C4-2B (cell line): ENCODE results near the gene COQ5.

Source experiments
- H3K27ac ChIP-seq: fragments of 450-650 bp; 2 replicates; pipeline ENCODE4 v1.5.1; 2017
- CTCF ChIP-seq: fragments of 450-650 bp; conservative IDR thresholded peaks from 2 replicates; pipeline ENCODE4 v1.5.1; 2017; ENCODE audit warnings: mild to moderate bottlenecking
- ZFX ChIP-seq: fragments of 450-650 bp; IDR thresholded peaks from 2 replicates; pipeline ENCODE4 v1.6.1; 2017

Gene COQ5

GRCh38 chr12:120497524-120498150 is 31.3 kb downstream of the COQ5 start:
- no peak overlapping the region for H3K27ac ChIP-seq
- no peak for TF ChIP-seq CTCF

GRCh38 chr12:120496413-120497340 is 32.3 kb downstream of the COQ5 start:
- TF ChIP-seq ZFX (no peak), CTCF (peak; percentile 27)
- peak overlapping the region; percentile 90 for H3K27ac ChIP-seq

- TF ChIP-seq CTCF, result no peak
- TF ChIP-seq ZFX, result 0 out of 2 replicates have a peak, but pooled peaks have one; percentile 16
- peak within 1 kb of the TSS; percentile 90 for H3K27ac ChIP-seq
Measured at GRCh38 chr12:120495731-120496412, 33.1 kb downstream of the COQ5 start, which contains the start of gene DYNLL1. DYNLL1 (plus strand) TSS chr12:120496113; CDS start chr12:120496422, 309 bp downstream.

- peak overlapping the region; percentile 90 for H3K27ac ChIP-seq
- no peak for TF ChIP-seq CTCF
- no peak for TF ChIP-seq ZFX
Measured at GRCh38 chr12:120495186-120495730, 33.7 kb downstream of the COQ5 start.

GRCh38 chr12:120490833-120491512 is 38.0 kb downstream of the COQ5 start:
- no peak overlapping the region for H3K27ac ChIP-seq
- no peak for TF ChIP-seq ZFX
- no peak for TF ChIP-seq CTCF

- H3K27ac ChIP-seq, result no peak overlapping the region
Measured at GRCh38 chr12:120490325-120490724, 38.6 kb downstream of the COQ5 start.

More at GRCh38 chr12:120490325-120490724, 38.6 kb downstream of the COQ5 start:
- TF ChIP-seq CTCF (no peak), ZFX (no peak)
